Caco-2 (cell line): ENCODE data around the gene LAPTM4A. TPM values are rescaled to one million over a fixed set of nuclear protein-coding genes. Genes with fewer than 3 reads are reported as not detected.

Source experiments
- BruUV-seq: library from RNA; stranded (reverse); fragments of 400-500 nt; replicated peaks from 2 replicates; lab custom pipeline; 2021; lab: Mats Ljungman, UMichigan
- CTCF ChIA-PET: fragments of 300-600 bp; sonication (Branson Sonifier 250); formaldehyde crosslinking; loops from one replicate; lab custom pipeline; 2022; ENCODE audit warnings: antibody characterized with exemption; lab: Charles Lee
- POLR2A ChIA-PET: fragments of 300-600 bp; sonication (Branson Sonifier 250); formaldehyde crosslinking; loops from one replicate; lab custom pipeline; 2022; ENCODE audit warnings: antibody characterized with exemption; lab: Charles Lee
- DNase-seq, 2 experiments: peaks; one replicate each; pipeline versions ENCODE4 v3.0.0 to v3.0.0-alpha.2; 2020 to 2022
- H3K27me3 ChIP-seq: replicated peaks from 2 replicates; pipeline ENCODE4 v1.6.0; 2011; ENCODE audit warnings: low read length; ENCODE audit not compliant: control insufficient read depth, insufficient read depth
- H3K36me3 ChIP-seq: 2 replicates; pipeline ENCODE4 v1.5.1; 2011; ENCODE audit warnings: low read length; ENCODE audit not compliant: control insufficient read depth, insufficient read depth
- H3K4me1 ChIP-seq: fragments of 250-450 bp; sonication (Bioruptor Pico); 2 replicates; pipeline ENCODE4 v1.5.1; 2020; ENCODE audit warnings: mild to moderate bottlenecking
- H3K4me3 ChIP-seq: 2 replicates; pipeline ENCODE4 v1.5.1; 2011; ENCODE audit warnings: low read depth, mild to moderate bottlenecking, control low read depth, low read length
- H3K9me3 ChIP-seq: fragments of 250-450 bp; sonication (Bioruptor Pico); 2 replicates; pipeline ENCODE4 v1.5.1; 2020; ENCODE audit warnings: mild to moderate bottlenecking, moderate library complexity
- H3K27ac Mint-ChIP-seq: one replicate; pipeline ENCODE4 v1.8.0; 2022; ENCODE audit warnings: mixed read lengths; ENCODE audit not compliant: unreplicated experiment
- H3K27me3 Mint-ChIP-seq: one replicate; pipeline ENCODE4 v1.8.0; 2022; ENCODE audit warnings: mixed read lengths; ENCODE audit not compliant: insufficient read depth, unreplicated experiment
- H3K36me3 Mint-ChIP-seq: one replicate; pipeline ENCODE4 v1.8.0; 2022; ENCODE audit warnings: mild to moderate bottlenecking, mixed read lengths; ENCODE audit not compliant: insufficient read depth, unreplicated experiment
- H3K4me1 Mint-ChIP-seq: one replicate; pipeline ENCODE4 v1.8.0; 2022; ENCODE audit warnings: low read depth, mixed read lengths; ENCODE audit not compliant: unreplicated experiment
- H3K4me3 Mint-ChIP-seq: one replicate; pipeline ENCODE4 v1.8.0; 2022; ENCODE audit warnings: mild to moderate bottlenecking, moderate library complexity, mixed read lengths; ENCODE audit not compliant: unreplicated experiment
- H3K9me3 Mint-ChIP-seq: one replicate; pipeline ENCODE4 v1.8.0; 2022; ENCODE audit warnings: mixed read lengths; ENCODE audit not compliant: unreplicated experiment
- intact Hi-C: fragments of 100-400 bp; cut with micrococcal nuclease; formaldehyde crosslinking; loops from one replicate; pipeline ENCODE4 v1.10.0; 2022; ENCODE audit not compliant: unreplicated experiment
- total RNA-seq: library from RNA; stranded (reverse); gene quantifications from 2 replicates; pipeline ENCODE4 v1.2.3, GENCODE V29; 2022
- TF ChIP-seq, protein P1 (sequence below), 2 experiments: fragments of 200-600 bp in 1 of 2; IDR thresholded peaks; 1 replicate in 1 of 2; 2 replicates in 1 of 2; pipeline versions ENCODE4 v1.5.1 to v1.8.0; 2011 to 2022; ENCODE audit warnings: antibody characterized with exemption in 1 of 2, control low read depth in 1 of 2, inconsistent platforms in 1 of 2, low read depth in 1 of 2, low read length in 1 of 2, mild to moderate bottlenecking in 1 of 2, moderate library complexity in 1 of 2; ENCODE audit not compliant: insufficient read depth in 1 of 2, severe bottlenecking in 1 of 2, unreplicated experiment in 1 of 2

LAPTM4A gene
- total RNA-seq, 1 experiment from 2014 or later: 140 TPM

DNA sequence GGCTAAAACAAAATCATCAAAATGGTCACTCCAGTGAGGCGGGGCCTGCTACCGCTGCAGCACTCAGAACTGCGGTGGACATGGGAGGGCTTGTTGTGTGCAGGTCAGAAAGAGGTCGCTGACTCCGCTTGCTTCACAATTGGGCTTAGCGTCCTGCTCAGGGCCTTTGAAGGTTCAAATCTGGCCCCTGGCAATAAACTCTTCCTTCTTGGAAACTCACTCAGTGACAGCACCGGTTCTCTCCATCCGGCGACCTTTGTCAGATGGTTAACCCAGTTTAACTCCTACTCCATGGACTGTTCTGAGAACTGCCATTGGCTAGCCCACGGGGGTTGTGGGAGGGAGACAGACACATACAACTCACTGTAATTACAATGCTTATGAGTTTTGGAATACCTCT is 29.0 kb upstream of the LAPTM4A start:
- Mint-ChIP-seq H3K27me3 (no peaks in the 10 kb centered on the region), H3K4me3 (no peak overlapping the region), H3K9me3 (no peaks in the 10 kb centered on the region), H3K4me1 (no peaks in the 10 kb centered on the region), H3K27ac (no peak overlapping the region), H3K36me3 (no peaks in the 10 kb centered on the region)
- no peak for DNase-seq
- no peak overlapping the region for H3K4me3 ChIP-seq
- CTCF ChIA-PET: no interaction called here
- TF ChIP-seq, protein P1, sequence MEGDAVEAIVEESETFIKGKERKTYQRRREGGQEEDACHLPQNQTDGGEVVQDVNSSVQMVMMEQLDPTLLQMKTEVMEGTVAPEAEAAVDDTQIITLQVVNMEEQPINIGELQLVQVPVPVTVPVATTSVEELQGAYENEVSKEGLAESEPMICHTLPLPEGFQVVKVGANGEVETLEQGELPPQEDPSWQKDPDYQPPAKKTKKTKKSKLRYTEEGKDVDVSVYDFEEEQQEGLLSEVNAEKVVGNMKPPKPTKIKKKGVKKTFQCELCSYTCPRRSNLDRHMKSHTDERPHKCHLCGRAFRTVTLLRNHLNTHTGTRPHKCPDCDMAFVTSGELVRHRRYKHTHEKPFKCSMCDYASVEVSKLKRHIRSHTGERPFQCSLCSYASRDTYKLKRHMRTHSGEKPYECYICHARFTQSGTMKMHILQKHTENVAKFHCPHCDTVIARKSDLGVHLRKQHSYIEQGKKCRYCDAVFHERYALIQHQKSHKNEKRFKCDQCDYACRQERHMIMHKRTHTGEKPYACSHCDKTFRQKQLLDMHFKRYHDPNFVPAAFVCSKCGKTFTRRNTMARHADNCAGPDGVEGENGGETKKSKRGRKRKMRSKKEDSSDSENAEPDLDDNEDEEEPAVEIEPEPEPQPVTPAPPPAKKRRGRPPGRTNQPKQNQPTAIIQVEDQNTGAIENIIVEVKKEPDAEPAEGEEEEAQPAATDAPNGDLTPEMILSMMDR (IDR thresholded peaks at IDR 0.05; ENCODE audit: insufficient read depth in 1 of 2, low read depth in 1 of 2, low read length in 1 of 2, severe bottlenecking in 1 of 2, unreplicated experiment in 1 of 2): no peak
- H3K4me1 ChIP-seq: peaks cover 6% of the 10 kb centered on the region; the same call in 1 of the 2 replicates
- no peaks in the 10 kb centered on the region for H3K27me3 ChIP-seq
- POLR2A ChIA-PET: no interaction called here
- no peaks in the 10 kb centered on the region for H3K36me3 ChIP-seq
- intact Hi-C loops: no loop called here
- BruUV-seq: no TSS peak
- no peaks in the 10 kb centered on the region for H3K9me3 ChIP-seq

DNA sequence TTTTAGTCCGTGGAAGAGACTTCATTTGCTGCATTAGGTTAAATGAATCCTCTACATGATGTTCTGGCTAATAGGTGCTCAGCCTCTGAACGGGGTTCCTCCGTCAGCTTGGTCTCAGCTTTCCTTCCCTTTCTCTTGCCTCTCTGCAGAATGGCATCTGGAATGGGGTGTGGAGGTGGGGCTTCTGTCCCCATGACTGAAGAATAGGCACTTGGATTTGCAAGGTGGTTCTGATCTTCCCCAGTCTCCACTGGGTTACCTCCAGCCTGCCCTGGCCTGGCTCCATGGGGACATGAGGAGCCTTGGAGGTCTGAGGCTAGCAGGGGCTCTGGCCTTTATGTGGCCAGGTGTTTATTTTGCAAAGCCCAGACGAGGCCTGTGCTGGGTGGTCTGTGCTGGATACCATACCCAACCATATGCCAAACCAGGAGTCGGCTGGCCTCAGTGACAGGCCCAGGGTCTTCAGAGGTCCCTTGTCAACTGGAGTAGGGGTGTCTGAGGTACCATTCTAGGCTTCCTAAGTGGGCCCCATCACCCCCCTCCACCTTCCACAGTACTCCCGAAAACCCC is 28.2 kb upstream of the LAPTM4A start:
- Mint-ChIP-seq H3K27ac (no peak overlapping the region), H3K4me3 (no peak overlapping the region), H3K4me1 (no peaks in the 10 kb centered on the region), H3K27me3 (no peaks in the 10 kb centered on the region), H3K9me3 (no peaks in the 10 kb centered on the region), H3K36me3 (no peaks in the 10 kb centered on the region)
- TF ChIP-seq, protein P1 (IDR thresholded peaks at IDR 0.05; ENCODE audit: insufficient read depth in 1 of 2, low read depth in 1 of 2, low read length in 1 of 2, severe bottlenecking in 1 of 2, unreplicated experiment in 1 of 2): no peak
- H3K36me3 ChIP-seq: no peaks in the 10 kb centered on the region
- BruUV-seq: no TSS peak
- intact Hi-C loops: no loop called here
- ChIA-PET POLR2A (no interaction called here), CTCF (no interaction called here)
- H3K27me3 ChIP-seq: no peaks in the 10 kb centered on the region
- no peak for DNase-seq
- H3K4me3 ChIP-seq: no peak overlapping the region
- H3K4me1 ChIP-seq: peaks cover 6% of the 10 kb centered on the region; the same call in 1 of the 2 replicates
- no peaks in the 10 kb centered on the region for H3K9me3 ChIP-seq

DNA sequence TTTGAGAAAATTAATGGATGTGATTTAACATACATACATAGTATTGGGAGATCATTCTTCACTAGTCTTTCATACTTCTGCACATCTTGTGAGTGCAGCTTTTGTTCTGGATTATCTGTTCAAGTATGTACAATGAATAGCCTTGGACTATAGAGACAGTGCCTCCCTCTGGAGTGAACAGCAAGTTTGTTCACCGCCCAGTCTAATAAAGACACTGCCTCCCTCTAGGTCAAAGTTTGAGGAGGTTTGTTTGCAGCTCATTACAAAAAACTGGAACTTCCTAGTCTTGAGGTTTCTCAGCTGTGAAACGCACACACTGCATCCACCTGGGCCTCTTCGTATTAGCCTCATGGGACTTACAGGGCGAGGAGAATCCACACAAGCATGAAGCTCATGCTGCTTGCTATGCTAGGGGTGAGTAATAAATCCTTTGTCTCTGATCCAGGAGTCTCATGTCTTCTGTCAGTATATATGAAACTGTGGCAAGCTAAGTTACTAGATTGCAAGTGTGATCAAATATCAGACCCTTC is 26.0 kb upstream of the LAPTM4A start:
- H3K4me1 ChIP-seq: peaks cover 9% of the 10 kb centered on the region
- peak in 1 of 2 experiments; percentile 31 for DNase-seq
- no peak overlapping the region for H3K4me3 ChIP-seq
- H3K27me3 Mint-ChIP-seq: no peaks in the 10 kb centered on the region
- H3K27ac Mint-ChIP-seq: no peak overlapping the region
- H3K4me1 Mint-ChIP-seq: peaks cover 8% of the 10 kb centered on the region
- TF ChIP-seq, protein P1 (IDR thresholded peaks at IDR 0.05; ENCODE audit: insufficient read depth in 1 of 2, low read depth in 1 of 2, low read length in 1 of 2, severe bottlenecking in 1 of 2, unreplicated experiment in 1 of 2): peak in 1 of 2 experiments; percentile 39
- no peak overlapping the region for H3K4me3 Mint-ChIP-seq
- H3K9me3 ChIP-seq: no peaks in the 10 kb centered on the region
- no peaks in the 10 kb centered on the region for H3K36me3 ChIP-seq
- intact Hi-C loops: loop anchor here (2.0 kb wide), 1 partner anchor 15 kb away; no protein-coding TSS in a partner anchor
- POLR2A ChIA-PET: interaction anchor here (1.5 kb wide), 1 partner anchor 26 kb away, joined by 7 read pairs; the partner anchor contains the start of gene LAPTM4A
- no peaks in the 10 kb centered on the region for H3K27me3 ChIP-seq
- no peaks in the 10 kb centered on the region for H3K9me3 Mint-ChIP-seq
- CTCF ChIA-PET: interaction anchor here (1.1 to 2.1 kb wide), 2 partner anchors 26 to 61 kb away, joined by 4 to 12 read pairs; partner anchors contain the start of gene LAPTM4A
- no peaks in the 10 kb centered on the region for H3K36me3 Mint-ChIP-seq
- no TSS peak for BruUV-seq
